Erythroblast (primary cell): Measurements from ENCODE around the gene HBEGF.

Source experiments
- GATA1 ChIP-seq: IDR thresholded peaks from 2 replicates; pipeline ENCODE4 v1.6.1; 2011; ENCODE audit warnings: low read depth, mild to moderate bottlenecking, control low read depth, low read length, moderate library complexity
- POLR2A ChIP-seq: IDR thresholded peaks from 2 replicates; pipeline ENCODE4 v1.6.1; 2011; ENCODE audit warnings: mild to moderate bottlenecking, low read length

GRCh38 chr5:140338908-140339307 lies 7.5 kb downstream of the HBEGF start:
- TF ChIP-seq POLR2A, result no peak
- no peak for TF ChIP-seq GATA1
